ENCODE results near the gene XIRP2.
"Not testable (repeated sequence)": the region's sequence is repeated elsewhere in the genome, so short reads cannot be mapped to it uniquely, and the experiment has no call there.

XIRP2 gene

DNA sequence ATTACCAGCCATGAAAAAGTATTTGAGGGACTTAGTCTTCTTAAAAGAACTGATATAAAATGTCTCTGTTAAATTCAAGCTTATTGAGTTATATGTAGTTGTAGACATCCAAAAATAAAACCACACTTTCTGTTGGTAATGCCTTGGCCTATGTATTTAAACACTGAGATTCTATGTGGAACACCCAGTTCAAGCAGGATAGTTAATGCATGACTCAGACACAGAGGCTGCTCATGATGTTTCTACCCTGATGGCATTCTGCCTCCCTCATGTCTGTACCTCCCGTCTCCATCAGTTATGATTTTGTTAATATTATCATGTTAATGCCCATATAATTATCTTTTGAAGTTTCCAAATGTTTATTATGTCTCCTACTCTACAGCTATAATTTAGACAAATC lies 164.5 kb downstream of the XIRP2 start:
- DNase-seq (ENCODE audit: low read depth in 3 of 3), result no peak

DNA sequence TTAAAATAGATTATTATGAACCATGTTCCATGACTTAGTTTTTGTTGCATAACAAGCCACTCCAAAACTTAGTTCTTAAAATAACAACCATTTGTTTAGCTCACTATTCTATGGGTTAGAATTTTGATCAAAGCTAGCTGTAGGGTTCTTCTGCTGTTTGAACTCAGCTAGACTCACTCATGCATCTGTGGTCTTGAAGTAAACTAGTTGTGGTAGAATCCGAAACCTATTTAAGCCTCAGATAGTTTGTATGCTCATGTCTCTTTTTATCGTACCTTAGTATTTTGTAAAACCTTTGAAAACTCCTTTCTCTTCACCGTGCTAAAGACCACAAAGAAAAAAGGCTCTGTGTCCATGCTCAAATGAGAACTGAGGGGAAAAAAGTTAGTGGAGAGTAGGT lies 166.6 kb downstream of the XIRP2 start:
- no peak for DNase-seq (ENCODE audit: low read depth in 3 of 3)

DNA sequence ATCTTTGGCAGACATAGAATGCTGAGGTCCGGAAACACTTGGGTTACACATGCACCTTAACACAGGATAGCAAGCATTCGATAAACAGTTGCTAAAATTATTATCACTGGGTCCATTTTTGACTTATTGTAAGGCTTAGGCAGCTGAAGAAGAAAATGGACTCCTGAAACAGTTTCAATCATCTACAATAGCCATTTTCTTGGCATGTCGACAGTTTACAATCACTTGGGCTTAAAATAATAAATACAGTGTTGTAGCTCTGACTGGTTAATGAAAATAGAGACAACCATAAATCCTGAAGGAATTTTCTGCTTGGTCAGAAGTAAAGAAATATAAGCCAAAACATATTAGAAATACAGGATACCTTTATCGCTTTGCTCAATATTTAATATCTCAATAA lies 169.2 kb downstream of the XIRP2 start:
- DNase-seq (ENCODE audit: low read depth in 3 of 3), result no peak

DNA sequence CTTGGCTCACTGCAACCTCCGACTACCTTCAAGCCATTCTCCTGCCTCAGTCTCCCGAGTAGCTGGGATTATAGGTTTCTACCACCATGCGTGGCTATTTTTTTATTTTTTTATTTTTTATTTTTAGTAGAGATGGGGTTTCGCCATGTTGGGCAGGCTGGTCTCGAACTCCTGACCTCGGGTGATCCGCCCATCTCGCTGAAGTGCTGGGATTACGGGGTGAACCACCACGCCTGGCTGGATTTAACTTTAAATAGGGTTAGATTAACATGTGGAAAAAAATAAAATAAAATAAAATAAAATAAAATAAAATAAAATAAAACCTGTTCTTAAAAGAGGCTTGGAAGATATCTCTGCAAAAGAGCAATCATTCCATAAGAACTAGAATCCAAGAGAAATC lies 170.9 kb downstream of the XIRP2 start:
- no peak for DNase-seq (ENCODE audit: low read depth in 3 of 3)

DNA sequence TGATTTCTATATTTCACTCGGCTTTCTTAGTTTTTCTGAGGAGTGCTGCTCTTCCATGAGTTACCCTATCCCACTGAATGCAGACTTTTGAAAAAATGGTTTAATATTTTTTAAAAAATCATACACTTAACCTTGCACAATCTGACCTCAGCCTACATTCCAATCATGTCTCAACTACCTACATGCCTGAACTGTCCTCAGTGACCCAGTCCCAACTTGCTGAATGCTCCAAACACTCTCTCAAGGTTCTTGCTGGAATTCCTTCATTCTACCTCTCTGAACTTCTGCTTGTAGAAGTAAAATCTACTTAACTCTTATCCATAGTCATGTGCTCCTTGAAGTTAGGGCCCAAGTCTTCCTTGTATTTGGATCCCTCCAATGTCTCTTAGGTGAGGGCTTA lies 181.6 kb downstream of the XIRP2 start:
- no peak for DNase-seq (ENCODE audit: low read depth in 3 of 3)

DNA sequence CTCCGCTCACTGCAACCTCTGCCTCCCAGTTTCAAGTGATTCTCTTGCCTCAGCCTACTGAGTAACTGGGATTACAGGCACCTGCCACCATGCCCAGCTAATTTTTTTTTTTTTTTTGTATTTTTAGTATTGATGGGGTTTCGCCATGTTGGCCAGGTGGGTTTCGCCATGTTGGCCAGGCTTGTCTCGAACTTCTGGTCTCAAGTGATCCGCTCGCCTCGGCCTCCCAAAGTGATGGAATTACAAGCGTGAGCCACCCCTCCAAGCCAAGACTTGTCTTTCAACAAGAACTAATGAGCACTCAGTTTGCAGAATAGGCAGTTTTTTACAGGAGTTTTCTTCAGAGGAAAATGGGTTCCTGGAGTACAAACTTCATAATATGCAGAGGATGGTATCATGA lies 187.4 kb downstream of the XIRP2 start:
- not testable (repeated sequence) for DNase-seq (ENCODE audit: low read depth in 3 of 3)

DNA sequence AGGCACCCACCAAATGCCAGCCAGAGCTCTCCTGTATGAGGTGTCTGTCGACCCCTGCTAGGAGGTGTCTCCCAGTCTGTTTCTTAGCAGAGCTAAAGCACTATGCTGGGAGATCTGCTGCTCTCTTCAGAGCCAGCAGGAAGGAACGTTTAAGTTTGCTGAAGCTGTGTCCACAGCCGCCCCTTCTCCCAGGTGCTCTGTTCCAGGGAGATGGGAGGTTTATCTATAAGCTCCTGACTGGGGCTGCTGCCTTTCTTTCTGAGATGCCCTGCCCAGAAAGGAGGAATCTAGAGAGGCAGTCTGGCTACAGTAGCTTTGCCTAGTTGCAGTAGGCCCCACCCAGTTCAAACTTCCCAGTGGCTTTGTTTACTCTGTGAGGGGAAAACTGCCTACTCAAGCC lies 210.7 kb downstream of the XIRP2 start:
- DNase-seq (ENCODE audit: low read depth in 3 of 3), result not testable (repeated sequence)

DNA sequence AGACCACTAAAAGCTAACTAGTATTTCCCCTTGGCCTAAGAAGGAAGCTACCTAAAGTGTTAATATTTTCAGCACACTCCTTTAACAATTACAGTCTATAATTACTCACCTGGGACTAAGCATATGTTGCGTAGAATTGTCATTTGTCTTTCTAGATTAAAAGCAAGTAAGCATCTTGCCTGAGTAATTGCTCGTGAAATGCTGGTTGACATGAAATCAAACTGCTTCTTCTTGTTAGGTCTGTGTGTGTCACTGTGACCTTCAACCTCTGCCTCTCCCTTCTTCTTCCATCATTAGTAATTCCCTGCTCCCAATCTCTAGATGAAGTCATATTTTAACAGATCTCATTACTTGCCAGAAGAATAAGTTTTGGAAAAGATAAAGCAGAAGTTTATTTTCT lies 212.2 kb downstream of the XIRP2 start:
- no peak for DNase-seq (ENCODE audit: low read depth in 3 of 3)

DNA sequence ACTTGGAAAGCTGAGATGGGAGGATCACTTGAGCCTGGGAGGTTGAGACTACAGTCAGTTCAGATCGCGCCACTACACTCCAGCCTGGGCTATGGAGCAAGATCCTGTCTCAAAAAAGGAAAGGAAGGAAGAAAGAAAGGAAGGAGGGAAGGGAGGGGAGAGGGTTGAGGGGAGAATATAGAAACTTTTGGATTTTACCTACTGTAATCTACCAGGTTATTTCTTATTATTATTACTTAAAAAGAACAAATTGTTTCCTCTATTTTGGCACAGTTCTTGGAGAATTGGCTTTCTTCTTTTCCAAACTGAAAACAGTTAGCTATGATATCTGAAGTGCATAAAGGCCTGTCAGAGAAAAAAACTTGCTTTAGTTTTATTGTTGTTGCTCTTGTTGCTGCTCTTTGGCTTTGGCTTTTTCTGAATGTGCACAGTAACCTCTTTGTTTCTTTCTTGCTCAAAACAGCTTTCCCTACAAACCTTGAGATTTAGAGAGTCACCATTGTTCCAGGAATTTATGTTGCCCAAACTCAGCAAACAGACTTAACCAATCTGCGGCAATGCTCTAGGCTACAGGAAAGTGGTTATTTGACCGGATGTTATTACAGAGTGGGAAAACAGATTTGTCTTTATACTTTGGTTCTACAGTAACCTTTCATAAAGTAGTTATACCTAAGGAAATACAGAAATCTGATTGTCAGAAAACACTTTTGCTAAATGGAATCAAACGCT lies 214.9 kb downstream of the XIRP2 start:
- no peak for DNase-seq (ENCODE audit: low read depth in 3 of 3)

DNA sequence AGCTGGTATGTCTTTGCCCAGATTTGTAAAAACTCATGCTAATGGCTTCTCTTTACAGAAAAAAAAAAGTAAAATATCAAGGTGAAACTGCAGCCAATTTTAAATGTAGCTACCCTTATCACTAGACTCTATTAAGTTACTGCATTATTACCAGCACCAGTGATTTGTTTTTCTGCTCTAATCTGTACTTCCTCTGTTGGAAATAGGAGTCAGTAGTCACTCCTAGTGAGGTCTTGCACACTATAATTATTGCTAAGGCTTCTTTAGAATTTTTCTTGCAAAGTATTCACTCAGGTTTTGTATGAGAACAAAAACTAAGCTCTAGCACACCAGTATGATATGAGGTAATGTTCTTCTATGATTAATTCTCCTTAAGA lies 215.5 kb downstream of the XIRP2 start:
- DNase-seq (ENCODE audit: low read depth in 3 of 3), result no peak

DNA sequence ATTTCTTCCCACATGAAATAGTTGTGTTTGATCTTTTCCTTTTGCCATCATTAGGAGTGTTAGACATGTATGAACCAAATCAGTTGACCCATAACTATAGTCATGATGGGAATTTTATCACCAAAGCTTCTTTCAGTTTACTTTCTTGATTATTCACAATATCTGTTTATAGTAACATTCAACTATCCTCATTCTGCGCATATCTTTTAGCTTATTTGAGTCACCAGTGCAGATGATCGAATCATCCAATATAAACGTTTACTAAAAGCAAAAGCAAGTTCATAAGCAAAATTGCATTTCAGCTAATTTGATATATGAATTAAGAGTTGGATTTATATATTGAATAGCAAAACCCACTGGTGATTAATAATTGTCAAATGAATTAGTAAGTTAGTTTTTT lies 216.4 kb downstream of the XIRP2 start:
- DNase-seq (ENCODE audit: low read depth in 3 of 3), result no peak

DNA sequence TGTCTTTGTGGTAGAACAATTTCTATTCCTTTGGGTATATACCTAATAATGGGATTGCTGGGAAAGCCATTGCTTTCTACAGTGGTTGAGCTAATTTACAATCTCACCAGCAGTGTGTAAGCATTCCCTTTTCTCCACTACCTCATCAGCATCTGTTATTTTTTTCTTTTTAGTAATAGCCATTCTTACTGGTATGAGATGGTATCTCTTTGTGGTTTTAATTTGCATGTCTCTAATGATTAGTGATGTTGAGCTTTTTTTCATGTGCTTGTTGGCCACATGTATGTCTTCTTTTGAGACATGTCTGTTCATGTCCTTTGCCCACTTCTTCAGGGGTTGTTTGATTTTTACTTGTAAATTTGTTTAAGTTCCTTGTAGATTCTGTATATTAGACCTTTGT lies 221.4 kb downstream of the XIRP2 start:
- DNase-seq (ENCODE audit: low read depth in 3 of 3), result not testable (repeated sequence)

DNA sequence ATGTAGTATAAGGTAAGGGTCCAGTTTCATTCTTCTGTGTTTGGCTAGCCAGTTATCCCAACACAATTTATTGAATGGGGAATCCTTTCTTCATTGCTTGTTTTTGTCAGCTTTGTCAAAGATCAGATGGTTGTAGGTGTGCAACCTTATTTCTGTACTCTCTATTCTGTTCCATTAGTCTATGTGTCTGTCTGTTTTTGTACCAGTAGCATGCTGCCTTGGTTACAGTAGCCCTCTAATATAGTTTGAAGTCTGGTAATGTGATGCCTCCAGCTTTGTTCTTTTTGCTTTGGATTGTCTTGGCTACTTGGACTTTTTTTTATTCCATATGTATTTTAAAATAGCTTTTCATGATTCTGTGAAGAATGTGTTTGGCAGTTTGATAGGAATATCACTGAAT lies 222.1 kb downstream of the XIRP2 start:
- DNase-seq (ENCODE audit: low read depth in 3 of 3), result no peak

DNA sequence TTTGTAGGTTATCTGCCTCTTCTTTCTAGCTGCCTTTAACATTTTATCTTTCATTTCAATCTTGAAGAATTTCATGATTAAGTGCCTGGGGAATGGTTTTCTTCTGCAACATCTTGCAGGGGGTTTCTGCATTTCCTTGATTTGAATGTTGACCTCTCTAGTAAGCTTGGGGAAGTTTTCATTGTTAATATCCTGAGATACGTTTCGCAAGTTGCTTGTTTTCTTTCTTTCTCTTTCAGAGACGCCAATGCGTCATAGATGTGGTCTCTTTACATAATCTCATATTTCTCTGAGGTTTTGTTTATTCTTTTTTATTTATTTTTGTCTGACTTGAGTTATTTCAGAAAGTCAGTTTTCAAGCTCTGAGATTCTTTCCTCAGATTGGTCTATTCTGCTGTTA lies 225.7 kb downstream of the XIRP2 start:
- no peak for DNase-seq (ENCODE audit: low read depth in 3 of 3)

DNA sequence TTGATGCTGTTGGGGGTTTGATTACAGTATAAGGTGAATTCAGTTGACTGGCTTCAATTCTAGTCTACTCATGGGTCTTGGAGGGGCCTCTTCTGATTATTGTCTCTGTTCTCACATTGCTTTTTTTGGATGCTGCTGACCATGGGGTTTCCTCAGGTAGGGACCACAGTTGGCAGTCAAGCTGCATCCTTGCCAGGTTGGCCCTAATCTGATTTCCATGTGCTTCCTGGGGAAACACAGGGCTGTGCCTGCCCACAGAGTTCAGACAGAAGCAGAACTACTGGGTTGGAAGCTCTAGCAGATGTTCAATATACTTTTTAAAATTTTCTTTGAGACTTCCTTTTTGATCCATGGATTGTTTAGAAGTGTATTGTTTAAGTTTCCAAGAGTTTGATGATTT lies 227.3 kb downstream of the XIRP2 start:
- no peak for DNase-seq (ENCODE audit: low read depth in 3 of 3)

DNA sequence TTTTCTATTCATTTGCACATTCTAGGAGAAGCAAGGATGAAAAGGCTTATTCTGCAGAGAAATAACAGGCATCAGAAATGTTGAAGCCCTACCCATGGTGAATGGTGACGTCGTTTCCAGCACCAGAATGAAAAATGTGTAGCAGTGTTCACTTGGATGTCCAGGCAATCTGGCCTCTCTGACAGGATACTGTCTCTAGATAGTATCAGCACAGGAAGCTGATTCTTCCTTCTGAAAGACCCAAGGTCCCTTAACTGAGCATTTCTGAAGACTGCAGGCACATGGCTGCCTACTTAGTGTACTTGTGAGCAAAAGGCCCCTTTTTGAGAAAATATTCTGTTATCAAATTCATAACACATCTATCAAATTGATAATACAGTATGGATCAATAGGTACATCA lies 234.1 kb downstream of the XIRP2 start:
- DNase-seq (ENCODE audit: low read depth in 3 of 3), result no peak

DNA sequence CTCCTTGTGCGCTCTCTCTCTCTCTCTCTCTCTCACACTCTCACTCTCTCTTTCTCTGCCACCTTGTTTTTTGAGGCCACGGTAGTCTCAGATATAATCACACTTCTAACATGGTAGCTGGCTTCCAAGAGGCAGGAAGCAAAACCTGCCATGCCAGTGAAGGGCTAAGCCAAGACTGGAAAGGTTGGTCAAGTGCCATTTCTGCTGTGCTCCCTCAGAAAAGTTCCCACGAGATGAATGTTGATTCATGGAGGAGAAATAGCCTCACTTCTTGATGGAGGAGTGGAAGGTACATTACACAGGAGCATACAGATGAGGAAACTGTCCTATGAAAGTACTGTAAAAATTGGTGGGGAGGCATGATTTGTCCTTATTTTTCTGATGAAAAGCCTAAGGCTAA lies 237.9 kb downstream of the XIRP2 start:
- DNase-seq (ENCODE audit: low read depth in 3 of 3), result no peak

DNA sequence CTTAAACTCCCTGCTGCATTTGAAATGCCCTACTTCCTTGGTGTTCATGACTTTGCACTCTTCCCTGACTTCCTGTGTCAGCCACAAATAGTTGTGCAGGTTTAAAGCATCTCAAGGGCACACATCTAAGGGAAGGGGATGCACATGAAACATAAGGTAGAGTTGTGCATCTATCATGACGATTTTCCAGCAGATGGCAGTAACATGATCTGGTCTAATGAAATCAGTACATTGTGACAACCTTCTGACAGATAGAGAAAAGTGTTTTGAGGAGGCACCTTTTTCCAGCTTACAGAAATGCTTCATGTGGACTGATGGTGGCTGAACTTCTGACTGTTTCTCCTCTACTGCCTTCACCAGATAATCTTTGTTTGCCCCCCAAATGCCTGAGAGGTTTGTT lies 238.9 kb downstream of the XIRP2 start:
- no peak for DNase-seq (ENCODE audit: low read depth in 3 of 3)

DNA sequence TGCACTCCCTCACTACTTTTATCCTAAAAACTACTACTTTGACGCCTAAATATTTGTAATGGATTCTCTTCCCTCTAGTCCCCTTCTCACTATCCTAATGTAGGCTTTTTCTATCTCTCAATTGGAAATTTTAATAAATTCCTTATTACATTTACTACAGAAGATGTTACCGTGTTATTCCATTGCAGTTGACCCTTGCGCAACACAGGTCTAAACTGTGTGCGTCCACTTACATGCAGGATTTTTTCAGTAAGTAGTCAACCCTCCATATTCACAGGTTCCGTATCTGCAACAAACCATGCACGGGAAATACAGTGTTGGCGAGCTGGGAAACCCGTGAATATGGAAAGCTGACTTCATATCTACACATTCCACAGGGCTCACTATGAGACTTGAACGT lies 239.8 kb downstream of the XIRP2 start:
- no peak for DNase-seq (ENCODE audit: low read depth in 3 of 3)

DNA sequence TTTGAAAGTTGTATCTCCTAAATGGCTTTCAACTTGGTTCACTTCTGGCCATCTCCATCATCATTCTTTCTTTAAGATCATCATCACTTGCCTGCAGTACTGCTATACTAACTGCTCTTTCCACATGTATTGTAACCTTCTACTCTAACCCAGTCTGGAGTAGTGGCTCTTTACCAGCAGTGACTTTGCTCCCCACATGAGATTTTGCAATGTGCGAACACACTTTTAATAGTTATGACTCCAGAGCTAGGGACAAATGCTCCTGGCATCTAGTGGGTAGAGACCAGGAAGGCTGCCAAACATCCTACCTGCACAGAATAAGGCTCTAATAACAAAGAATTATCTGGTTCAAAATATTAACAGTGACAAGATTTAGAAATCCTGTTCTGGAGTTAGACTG lies 243.8 kb downstream of the XIRP2 start:
- DNase-seq (ENCODE audit: low read depth in 3 of 3), result no peak

DNA sequence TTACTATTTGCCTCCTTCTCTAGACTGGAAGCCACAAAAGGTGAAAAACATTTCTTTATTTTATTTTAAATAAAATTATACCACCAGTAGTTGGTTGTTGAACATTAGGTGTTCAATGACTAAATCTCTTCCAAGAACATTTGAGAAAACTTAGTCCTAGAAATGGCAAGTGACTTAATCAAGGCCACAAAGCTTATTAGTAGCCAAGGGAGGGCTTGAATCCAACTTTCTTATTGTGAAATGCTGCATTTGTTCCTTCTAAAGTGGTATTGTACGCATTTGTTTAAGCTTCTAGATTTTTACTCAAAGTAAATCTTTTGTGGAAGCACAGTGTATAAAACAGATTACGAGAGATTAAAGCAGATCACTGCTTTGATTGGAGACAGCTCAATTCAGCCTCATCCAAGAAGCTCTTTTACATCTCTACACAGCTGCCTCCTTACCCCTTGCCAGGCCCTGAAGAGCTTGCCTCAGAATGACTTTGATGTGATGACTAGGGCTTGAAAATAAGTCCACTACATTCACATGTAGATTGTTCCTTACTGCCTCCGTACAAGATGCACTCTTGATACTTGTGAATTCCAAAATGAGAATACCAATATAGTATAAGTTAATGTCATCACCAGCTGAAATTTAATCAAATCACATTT lies 244.8 kb downstream of the XIRP2 start:
- DNase-seq (ENCODE audit: low read depth in 3 of 3), result no peak

DNA sequence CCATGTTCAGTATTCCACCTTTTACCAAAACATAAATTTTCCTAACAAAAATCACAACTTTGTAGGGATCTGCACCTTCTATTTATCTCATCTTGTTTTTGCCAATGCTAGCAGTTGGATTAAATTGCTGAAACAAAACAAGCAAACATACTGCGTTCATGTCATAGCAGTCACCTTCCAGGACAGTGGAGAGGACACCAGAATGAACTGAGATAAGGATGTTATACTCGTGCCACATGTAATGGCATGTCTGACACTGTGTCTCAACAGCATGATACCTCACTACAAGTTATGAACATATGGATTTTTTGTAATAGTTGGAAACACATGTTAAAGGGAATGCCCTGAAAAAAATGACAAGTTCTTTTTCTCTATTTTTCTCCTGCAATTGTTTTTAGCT lies 245.3 kb downstream of the XIRP2 start:
- no peak for DNase-seq (ENCODE audit: low read depth in 3 of 3)

DNA sequence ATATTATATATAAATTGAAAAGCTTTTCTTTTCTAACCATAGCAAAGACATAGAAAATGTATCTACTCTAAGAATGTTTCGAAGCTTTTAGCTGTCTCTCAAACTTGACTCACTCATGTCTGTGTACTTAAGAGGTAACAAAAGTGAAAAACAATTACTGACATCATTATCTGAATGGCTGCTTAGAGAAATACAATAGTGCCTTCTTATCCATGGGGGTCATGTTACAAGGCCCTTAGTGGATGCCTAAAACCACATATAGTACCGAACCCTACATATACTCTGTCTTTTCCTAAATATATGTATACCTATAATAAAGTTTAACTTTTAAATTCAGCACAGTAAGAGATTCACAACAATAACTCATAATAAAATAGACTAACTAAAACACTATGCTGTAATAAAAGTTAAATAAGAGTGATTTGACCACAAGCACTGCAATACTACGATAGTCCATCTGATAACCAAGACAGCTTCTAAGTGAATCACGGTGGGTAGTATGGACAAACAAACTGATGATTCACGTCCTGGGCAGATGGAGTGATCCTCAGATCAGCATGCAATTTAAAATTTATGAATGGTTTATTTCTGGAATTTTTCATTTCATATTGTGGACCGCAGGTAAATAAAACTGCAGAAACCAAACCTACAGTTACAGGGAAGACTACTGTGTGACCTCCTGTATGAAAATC lies 246.2 kb downstream of the XIRP2 start:
- no peak for DNase-seq (ENCODE audit: low read depth in 3 of 3)

All from stimulated activated CD4-positive, alpha-beta T cell treated with anti-CD3 and anti-CD28 coated beads, TNF-alpha, amount 100 ng/mL, for 24 hours (primary cell).